SU-DHL-6 (cell line): Measurements from ENCODE around the gene FDPS.

Experiments
- EZH2phosphoT487 ChIP-seq: fragments of 200-600 bp; sonication (generic), shearing (Covaris generic); conservative IDR thresholded peaks from 2 replicates; pipeline ENCODE4 v1.6.1; 2018; ENCODE audit warnings: mild to moderate bottlenecking, antibody characterized with exemption, low read length, moderate library complexity, mixed read lengths
- TF ChIP-seq, protein P1 (sequence below): fragments of 200-600 bp; sonication (generic); IDR thresholded peaks from one replicate; pipeline ENCODE4 v1.5.1; 2017; ENCODE audit warnings: antibody characterized with exemption, mild to moderate bottlenecking, low read length, moderate library complexity; ENCODE audit not compliant: insufficient read depth, poor library complexity, severe bottlenecking

DNA sequence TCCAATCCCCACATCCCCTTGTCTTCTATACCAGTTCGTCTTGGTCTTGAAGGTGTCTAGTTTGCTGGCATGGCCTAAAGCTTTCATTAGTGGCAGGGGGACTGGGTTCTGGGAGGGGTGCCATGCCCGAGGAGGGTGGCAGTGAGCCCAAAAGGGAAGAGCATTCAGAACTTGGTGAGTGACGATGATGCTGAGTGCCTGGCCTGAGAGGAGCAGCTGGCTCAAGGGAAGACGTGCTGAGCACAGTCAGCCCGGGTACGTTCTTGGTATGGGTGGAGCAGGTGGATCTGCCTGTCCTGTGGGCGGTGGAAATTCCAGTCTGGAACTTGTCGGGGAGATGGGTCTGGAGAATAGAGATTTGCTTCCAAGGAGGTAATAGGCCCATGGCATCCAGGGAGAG is 4.6 kb downstream of the FDPS start:
- TF ChIP-seq, protein P1, sequence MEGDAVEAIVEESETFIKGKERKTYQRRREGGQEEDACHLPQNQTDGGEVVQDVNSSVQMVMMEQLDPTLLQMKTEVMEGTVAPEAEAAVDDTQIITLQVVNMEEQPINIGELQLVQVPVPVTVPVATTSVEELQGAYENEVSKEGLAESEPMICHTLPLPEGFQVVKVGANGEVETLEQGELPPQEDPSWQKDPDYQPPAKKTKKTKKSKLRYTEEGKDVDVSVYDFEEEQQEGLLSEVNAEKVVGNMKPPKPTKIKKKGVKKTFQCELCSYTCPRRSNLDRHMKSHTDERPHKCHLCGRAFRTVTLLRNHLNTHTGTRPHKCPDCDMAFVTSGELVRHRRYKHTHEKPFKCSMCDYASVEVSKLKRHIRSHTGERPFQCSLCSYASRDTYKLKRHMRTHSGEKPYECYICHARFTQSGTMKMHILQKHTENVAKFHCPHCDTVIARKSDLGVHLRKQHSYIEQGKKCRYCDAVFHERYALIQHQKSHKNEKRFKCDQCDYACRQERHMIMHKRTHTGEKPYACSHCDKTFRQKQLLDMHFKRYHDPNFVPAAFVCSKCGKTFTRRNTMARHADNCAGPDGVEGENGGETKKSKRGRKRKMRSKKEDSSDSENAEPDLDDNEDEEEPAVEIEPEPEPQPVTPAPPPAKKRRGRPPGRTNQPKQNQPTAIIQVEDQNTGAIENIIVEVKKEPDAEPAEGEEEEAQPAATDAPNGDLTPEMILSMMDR, result no peak
- TF ChIP-seq EZH2phosphoT487, result no peak
